Aorta (tissue), 5 donors: ENCODE results near the gene SH3BP5. TPM values are rescaled to one million over a fixed set of nuclear protein-coding genes. Genes with fewer than 3 reads are reported as not detected.

Source experiments
- ATAC-seq: fragments of 200-7000 bp; cut with Tn5 transposase; one replicate; pipeline ENCODE4 v1.9.1; 2022; ENCODE audit warnings: moderate library complexity; ENCODE audit not compliant: low FRiP score
- DNase-seq, 2 donors: peaks; one replicate each; pipeline ENCODE4 v3.0.0-alpha.2; 2020
- H3K27ac ChIP-seq, 2 donors: one replicate each; pipeline ENCODE4 v1.5.1; 2013; ENCODE audit warnings: low read length in 2 of 2, mild to moderate bottlenecking in 2 of 2, moderate library complexity in 2 of 2, control low read depth in 1 of 2, inconsistent platforms in 1 of 2, low read depth in 1 of 2
- H3K27me3 ChIP-seq, 2 donors: one replicate each; pipeline ENCODE4 v1.6.1; 2013; ENCODE audit warnings: control low read depth in 1 of 2, low read length in 1 of 2, mild to moderate bottlenecking in 1 of 2, moderate library complexity in 1 of 2; ENCODE audit not compliant: insufficient read depth in 2 of 2, control insufficient read depth in 1 of 2
- H3K36me3 ChIP-seq, 2 donors: one replicate each; pipeline ENCODE4 v1.6.1; 2013; ENCODE audit warnings: control low read depth in 1 of 2, low read length in 1 of 2, mild to moderate bottlenecking in 1 of 2; ENCODE audit not compliant: insufficient read depth in 2 of 2, control insufficient read depth in 1 of 2
- H3K4me1 ChIP-seq, 2 donors: one replicate each; pipeline ENCODE4 v1.6.1; 2013; ENCODE audit warnings: low read length in 2 of 2, control low read depth in 1 of 2, mild to moderate bottlenecking in 1 of 2, moderate library complexity in 1 of 2; ENCODE audit not compliant: insufficient read depth in 2 of 2, control insufficient read depth in 1 of 2
- H3K4me3 ChIP-seq, 2 donors: one replicate each; pipeline ENCODE4 v1.5.1; 2013; ENCODE audit warnings: low read length in 2 of 2, control low read depth in 1 of 2, mild to moderate bottlenecking in 1 of 2
- H3K9me3 ChIP-seq: one replicate; pipeline ENCODE4 v1.6.1; 2013; ENCODE audit warnings: mild to moderate bottlenecking, low read length; ENCODE audit not compliant: control insufficient read depth
- WGBS, 2 donors: extraction: QIAGEN DNeasy Blood & Tissue Kit; methylation state at CpG; one replicate each; pipeline ENCODE4 v1.1.7; 2013; 5-methylcytosine and 5-hydroxymethylcytosine counted together
- intact Hi-C, 2 donors: fragments of 100-400 bp; cut with DNase I; formaldehyde crosslinking; loops; one replicate each; pipeline versions ENCODE4 v1.14.2 to v1.15.0; 2022
- polyA plus RNA-seq, 2 donors: library from polyadenylated mRNA; stranded (reverse); fragments of 200-250 nt; gene quantifications; one replicate each; pipeline ENCODE4 v1.2.3, GENCODE V29; 2013
- total RNA-seq, 2 donors: library from RNA; stranded (reverse); fragmentation: NEBNext Ultra II Directional; extraction: Animal tissue kit (Norgen Biotek cat#: 25700); gene quantifications; one replicate each; pipeline ENCODE4 v1.2.1, GENCODE V29; 2021
- donor health status: healthy with polysubstance abuse.
- donor health status: Bipolar disorder and iron deficiency.
- donor health status: DM: no; HTN: no; CAD: no.
- donor health status: DM: no; HTN: no; CAD: no.
- donor health status: DM: yes; HTN: yes; CAD: no.

The SH3BP5 gene
- total and polyA plus RNA-seq, 4 donors: 26.5 to 93.1 (median 71.3) TPM

DNA sequence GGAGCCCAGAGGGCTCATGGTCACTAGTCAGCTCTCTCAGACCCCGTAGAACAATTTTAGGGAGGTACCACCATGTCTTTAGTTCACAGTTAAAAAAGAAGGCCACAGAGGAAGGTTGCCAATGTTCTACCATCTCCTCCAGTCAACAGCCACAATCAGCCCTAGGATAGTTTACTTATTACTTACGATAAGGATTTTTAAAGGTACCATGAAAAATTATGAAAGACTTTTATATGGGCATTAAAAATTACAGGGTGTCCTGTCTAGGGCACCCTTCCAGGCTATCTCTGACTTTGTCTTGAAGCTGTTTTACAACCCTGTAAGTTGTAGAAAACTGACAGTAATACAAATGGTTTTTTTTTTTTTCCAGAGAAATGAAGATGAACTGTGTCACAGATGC lies 68.5 kb downstream of the SH3BP5 start:
- no peak for ATAC-seq
- 69 to 76% methylated on average over 2 of the region's 2 CpGs for WGBS, 2 donors
- Histone ChIP-seq H3K27me3 (no peaks in the 10 kb centered on the region), H3K36me3 (no peaks in the 10 kb centered on the region), H3K4me1 (no peaks in the 10 kb centered on the region), H3K4me3 (no peak overlapping the region), H3K27ac (no peak overlapping the region), H3K9me3 (no peaks in the 10 kb centered on the region)
- intact Hi-C loops: no loop called here
- DNase-seq: no peak

DNA sequence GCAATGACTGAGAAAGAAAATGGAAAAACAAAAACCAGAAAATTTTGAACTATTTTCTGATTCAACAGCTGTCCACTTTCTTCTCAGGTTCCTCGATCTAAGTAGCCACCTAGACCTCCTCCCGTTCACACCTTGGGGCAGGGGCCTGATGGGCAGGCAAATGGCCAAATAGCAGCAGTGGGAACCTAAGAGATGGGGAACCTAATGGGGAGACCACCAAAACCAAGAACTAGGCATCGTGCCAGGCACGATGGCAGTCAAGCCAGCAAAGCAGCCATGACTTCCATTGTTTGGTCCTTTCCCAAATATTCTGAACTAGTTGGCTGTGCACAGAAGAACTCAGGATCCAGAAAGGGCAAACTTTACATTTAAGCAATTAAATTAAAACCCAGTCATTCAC lies 69.3 kb downstream of the SH3BP5 start:
- no peaks in the 10 kb centered on the region for H3K9me3 ChIP-seq

DNA sequence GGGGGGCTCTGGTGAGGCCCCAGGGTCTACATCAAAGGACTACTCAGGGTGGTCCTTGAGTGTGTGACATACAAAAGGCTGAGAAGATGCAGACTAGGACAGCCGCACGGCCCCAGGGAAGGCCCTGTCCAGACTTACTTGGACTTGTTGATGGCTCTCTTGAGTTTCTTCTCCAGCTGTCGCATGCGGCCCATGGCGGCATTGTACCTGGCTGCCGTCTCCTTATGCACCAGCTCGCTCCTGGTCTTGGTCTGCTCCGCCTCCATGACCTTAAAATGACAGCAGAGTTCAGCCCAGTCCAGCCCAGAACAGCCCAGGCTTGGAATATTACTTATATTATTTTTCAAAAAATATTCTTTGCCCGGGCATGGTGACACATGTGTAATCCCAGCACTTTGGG lies 70.4 kb downstream of the SH3BP5 start:
- WGBS, 2 donors: 94 to 95% methylated on average over 9 of the region's 9 CpGs
- no peak for ATAC-seq
- H3K36me3 ChIP-seq: peaks cover 2 to 3% of the 10 kb centered on the region in 2 donors
- intact Hi-C loops: no loop called here
- H3K27ac ChIP-seq: no peak overlapping the region
- no peak for DNase-seq
- H3K4me1 ChIP-seq: no peaks in the 10 kb centered on the region
- no peaks in the 10 kb centered on the region for H3K27me3 ChIP-seq
- no peaks in the 10 kb centered on the region for H3K9me3 ChIP-seq
- H3K4me3 ChIP-seq: no peak overlapping the region

More for the DNA sequence above, 69.3 kb downstream of the SH3BP5 start:
- ATAC-seq (no peak), DNase-seq (no peak)
- Histone ChIP-seq H3K36me3 (peaks cover under 1 to 2% of the 10 kb centered on the region in 2 donors), H3K4me3 (no peak overlapping the region), H3K4me1 (no peaks in the 10 kb centered on the region), H3K27me3 (no peaks in the 10 kb centered on the region), H3K27ac (no peak overlapping the region)
- 72 to 75% methylated on average over 4 of the region's 4 CpGs for WGBS, 2 donors
- intact Hi-C loops: no loop called here

DNA sequence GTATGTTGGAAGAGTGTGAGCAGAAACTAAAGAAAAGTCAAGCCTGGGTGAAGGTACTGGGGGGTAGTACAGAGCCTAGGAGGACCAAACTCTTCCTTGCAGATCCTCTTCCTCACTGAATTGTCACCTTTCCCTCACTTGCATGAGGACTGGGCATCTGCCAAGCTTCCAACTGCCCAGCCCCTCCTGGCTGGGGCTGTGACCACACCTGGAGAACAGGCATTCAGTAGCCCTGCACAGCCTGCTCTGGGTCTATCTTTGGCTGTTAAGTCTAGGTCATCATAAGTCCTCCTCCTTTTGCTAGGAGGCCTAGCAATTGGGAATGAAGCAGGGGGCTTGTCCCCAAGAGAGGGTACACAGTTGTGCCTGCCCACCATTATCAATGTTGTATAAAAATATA lies 71.1 kb downstream of the SH3BP5 start:
- no peak overlapping the region for H3K27ac ChIP-seq
- ATAC-seq: no peak
- intact Hi-C loops: no loop called here
- no peak for DNase-seq
- no peaks in the 10 kb centered on the region for H3K4me1 ChIP-seq
- no peaks in the 10 kb centered on the region for H3K9me3 ChIP-seq
- no peaks in the 10 kb centered on the region for H3K27me3 ChIP-seq
- peaks cover 2 to 6% of the 10 kb centered on the region in 2 donors for H3K36me3 ChIP-seq
- no peak overlapping the region for H3K4me3 ChIP-seq

DNA sequence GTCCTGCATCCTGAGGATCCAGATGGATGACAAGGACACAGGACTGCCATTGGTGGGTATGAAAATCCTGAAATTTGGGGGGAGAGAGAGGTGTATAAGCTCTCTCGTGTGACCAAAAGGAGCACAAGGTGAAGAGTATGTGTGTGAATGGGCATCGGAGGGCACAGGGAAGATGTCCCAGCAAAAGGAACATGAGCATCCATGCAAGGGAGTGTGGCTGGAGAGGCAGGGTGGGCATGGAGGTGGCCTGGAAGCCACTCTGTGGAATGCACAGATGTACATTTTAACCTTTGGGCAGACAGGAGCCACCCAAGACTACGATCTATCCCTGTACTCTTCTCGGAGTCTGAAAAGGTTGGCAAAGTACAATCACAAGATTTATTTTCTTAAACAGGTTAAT lies 71.9 kb downstream of the SH3BP5 start:
- no peak for DNase-seq
- H3K4me3 ChIP-seq: no peak overlapping the region
- intact Hi-C loops: no loop called here
- H3K36me3 ChIP-seq: peaks cover 2 to 7% of the 10 kb centered on the region in 2 donors
- no peaks in the 10 kb centered on the region for H3K4me1 ChIP-seq
- H3K9me3 ChIP-seq: no peaks in the 10 kb centered on the region
- no peaks in the 10 kb centered on the region for H3K27me3 ChIP-seq
- no peak for ATAC-seq
- 89 to 90% methylated on average over 4 of the region's 4 CpGs for WGBS, 2 donors
- H3K27ac ChIP-seq: no peak overlapping the region

DNA sequence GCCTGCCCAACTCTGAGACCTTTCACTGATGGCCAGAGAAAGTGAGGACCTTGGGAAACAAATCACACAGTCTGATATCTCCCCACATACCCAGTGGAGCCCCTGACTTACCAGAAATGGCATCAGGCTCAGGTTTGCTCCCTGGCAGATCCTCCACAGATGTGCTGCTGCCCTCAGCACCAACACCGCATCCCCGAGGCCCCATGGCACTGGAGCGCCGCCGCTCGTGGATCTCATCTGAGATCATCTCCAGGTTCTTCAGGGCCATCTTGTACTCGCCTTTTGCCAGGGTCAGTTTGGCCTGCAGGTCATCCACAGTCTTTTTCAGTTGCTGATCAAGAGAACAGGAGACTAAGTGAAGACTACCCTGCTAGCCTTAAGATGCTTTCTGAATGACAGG lies 73.7 kb downstream of the SH3BP5 start:
- DNase-seq: no peak
- WGBS, 2 donors: 94 to 97% methylated on average over 7 of the region's 7 CpGs
- H3K4me1 ChIP-seq: no peaks in the 10 kb centered on the region
- ATAC-seq: no peak
- no peaks in the 10 kb centered on the region for H3K27me3 ChIP-seq
- no peak overlapping the region for H3K27ac ChIP-seq
- no peak overlapping the region for H3K4me3 ChIP-seq
- H3K36me3 ChIP-seq: peaks cover 2 to 8% of the 10 kb centered on the region in 2 donors
- intact Hi-C loops: loop anchor here in 1 of 2 donors (5.0 to 10.0 kb wide), 2 partner anchors 36 to 336 kb away; no protein-coding TSS in a partner anchor
- H3K9me3 ChIP-seq: no peaks in the 10 kb centered on the region

DNA sequence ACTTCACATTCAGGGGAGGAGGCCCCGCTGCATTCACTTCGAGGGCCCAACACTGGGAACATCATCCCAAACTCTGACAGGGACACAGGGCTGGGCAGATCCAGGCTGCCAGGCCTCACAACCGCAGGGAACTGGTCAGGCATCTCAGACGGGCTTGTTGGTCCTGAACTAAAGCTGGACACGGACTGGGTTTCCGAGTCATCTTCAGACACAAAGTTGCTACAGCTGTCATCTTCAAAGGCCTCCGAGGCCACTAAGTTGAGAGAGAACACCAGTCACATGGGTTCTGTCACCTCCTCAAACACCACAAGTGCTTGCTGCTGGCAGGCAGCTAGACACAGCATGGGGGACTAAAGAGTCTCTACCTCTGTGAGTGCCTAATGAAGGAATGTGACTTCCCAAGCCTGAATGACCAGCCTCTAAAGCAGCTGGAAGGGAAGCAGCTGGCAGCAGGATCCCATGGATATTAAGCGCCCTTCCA lies 75.5 kb downstream of the SH3BP5 start:
- H3K9me3 ChIP-seq: no peaks in the 10 kb centered on the region
- WGBS, 2 donors: 79 to 80% methylated on average over 8 of the region's 8 CpGs
- peak overlapping the region in 1 of 2 donors; percentile 1 for H3K27ac ChIP-seq
- H3K27me3 ChIP-seq: no peaks in the 10 kb centered on the region
- ATAC-seq: peak; percentile 22
- H3K4me1 ChIP-seq: no peaks in the 10 kb centered on the region
- no peak overlapping the region for H3K4me3 ChIP-seq
- no peak for DNase-seq
- intact Hi-C loops: loop anchor here in 1 of 2 donors (5.0 to 10.0 kb wide), 2 partner anchors 35 to 338 kb away; no protein-coding TSS in a partner anchor
- peaks cover 2 to 10% of the 10 kb centered on the region in 2 donors for H3K36me3 ChIP-seq

DNA sequence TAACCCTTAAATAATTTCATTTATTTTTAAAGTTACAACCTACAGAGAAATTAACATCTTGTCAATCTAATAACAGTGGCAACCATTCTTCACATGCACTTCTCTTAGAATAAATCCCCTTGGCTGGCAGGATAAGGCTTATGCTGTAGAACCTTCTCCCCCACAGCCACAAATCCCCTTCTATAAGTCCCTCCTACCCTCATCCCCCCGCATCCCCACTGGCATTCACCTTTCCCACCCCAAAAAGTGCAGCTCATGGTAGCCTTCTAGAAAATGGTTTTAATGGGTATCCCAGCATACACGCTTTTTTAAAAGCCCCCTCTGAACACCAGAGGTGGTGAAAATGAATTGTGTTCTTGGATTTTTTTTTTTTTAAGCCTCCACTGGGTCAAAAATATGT lies 77.2 kb downstream of the SH3BP5 start:
- Histone ChIP-seq H3K27ac (no peak overlapping the region), H3K36me3 (peaks cover 2 to 10% of the 10 kb centered on the region in 2 donors), H3K9me3 (no peaks in the 10 kb centered on the region), H3K4me1 (no peaks in the 10 kb centered on the region), H3K4me3 (no peak overlapping the region), H3K27me3 (no peaks in the 10 kb centered on the region)
- 89% methylated on average over 2 of the region's 2 CpGs for WGBS, 2 donors
- DNase-seq (no peak), ATAC-seq (no peak)
- intact Hi-C loops: loop anchor here in 1 of 2 donors (5.0 to 10.0 kb wide), 2 partner anchors 33 to 340 kb away; no protein-coding TSS in a partner anchor

DNA sequence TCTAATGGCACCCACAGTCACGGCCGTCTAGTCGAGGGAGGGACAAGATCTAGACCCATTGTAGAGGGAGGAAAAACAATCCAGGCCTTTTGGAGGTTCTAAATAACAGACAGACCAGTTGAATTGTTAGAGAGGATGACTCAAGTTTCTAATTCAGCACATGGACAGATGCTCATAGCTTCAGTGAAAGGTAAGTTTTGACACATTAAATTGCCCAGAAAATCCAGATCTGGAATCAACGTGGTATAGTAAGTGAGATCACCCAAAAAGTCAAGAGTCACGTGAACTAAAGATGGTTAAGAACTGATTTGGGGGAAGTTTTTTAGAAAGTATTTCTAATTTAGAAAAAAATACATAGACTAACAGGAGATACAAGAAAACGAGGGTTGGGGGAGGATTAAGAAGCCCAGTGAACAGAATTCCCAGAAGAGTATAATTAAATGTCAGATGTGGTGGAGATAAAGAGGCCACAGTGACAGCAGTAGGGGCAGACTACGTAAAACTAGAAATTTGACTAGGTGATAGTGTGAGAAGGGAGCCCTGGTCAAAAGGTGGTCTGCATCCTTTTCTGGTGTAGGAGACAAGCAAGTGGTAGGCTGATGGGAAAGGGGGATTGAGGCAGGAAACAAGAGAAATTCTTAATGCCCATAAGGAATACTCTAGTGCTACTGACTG lies 79.2 kb downstream of the SH3BP5 start:
- Histone ChIP-seq H3K4me3 (no peak overlapping the region), H3K36me3 (peaks cover 2 to 10% of the 10 kb centered on the region in 2 donors), H3K27ac (no peak overlapping the region), H3K4me1 (no peaks in the 10 kb centered on the region), H3K27me3 (no peaks in the 10 kb centered on the region), H3K9me3 (no peaks in the 10 kb centered on the region)
- DNase-seq (no peak), ATAC-seq (no peak)
- WGBS, 2 donors: 79% methylated on average over 7 of the region's 7 CpGs
- intact Hi-C loops: loop anchor here in 1 of 2 donors (10.0 kb wide), 1 partner anchor 342 kb away; no protein-coding TSS in a partner anchor
